K562 (cell line): ENCODE results near the gene CTIF.

Source experiments
- CBX5 ChIP-seq: IDR thresholded peaks from 2 replicates; pipeline ENCODE4 v1.6.1; 2014; ENCODE audit warnings: low read depth, borderline replicate concordance
- CHD1 ChIP-seq: fragments of 200-600 bp; sonication (generic); IDR thresholded peaks from one replicate; pipeline ENCODE4 v1.6.1; 2012; ENCODE audit warnings: mild to moderate bottlenecking, moderate library complexity, low read length, inconsistent platforms
- EGR1 ChIP-seq: fragments of 450-650 bp; conservative IDR thresholded peaks from 2 replicates; pipeline ENCODE4 v1.6.1; 2017; ENCODE audit warnings: mild to moderate bottlenecking
- HDAC6 ChIP-seq: IDR thresholded peaks from 2 replicates; pipeline ENCODE4 v1.6.1; 2012; ENCODE audit warnings: low read depth, mild to moderate bottlenecking, control low read depth, inconsistent platforms, low read length, moderate library complexity
- MED1 ChIP-seq: sonication (generic); formaldehyde crosslinking; IDR thresholded peaks from 2 replicates; pipeline ENCODE4 v1.8.1; 2023; ENCODE audit warnings: missing genetic modification reagents, borderline replicate concordance
- SNIP1 ChIP-seq: fragments of 450-650 bp; IDR thresholded peaks from 2 replicates; pipeline ENCODE4 v1.7.1; 2017; ENCODE audit warnings: low read depth, mild to moderate bottlenecking
- SRSF1 ChIP-seq: fragments of 200-400 bp; formaldehyde crosslinking; IDR thresholded peaks from 2 replicates; pipeline ENCODE4 v1.6.1; 2017; ENCODE audit warnings: mild to moderate bottlenecking, low read depth, low read length, moderate library complexity
- U2AF2 ChIP-seq: fragments of 200-400 bp; formaldehyde crosslinking; optimal IDR thresholded peaks from 2 replicates; pipeline ENCODE3; 2017; ENCODE audit warnings: low read depth, mild to moderate bottlenecking, low read length
- XRCC3 ChIP-seq: fragments of 450-650 bp; IDR thresholded peaks from 2 replicates; pipeline ENCODE4 v1.6.1; 2017; ENCODE audit warnings: mild to moderate bottlenecking, moderate library complexity
- ZNF124 ChIP-seq: sonication (generic); formaldehyde crosslinking; IDR thresholded peaks from 2 replicates; pipeline ENCODE4 v1.8.1; 2022; ENCODE audit warnings: missing genetic modification reagents
- TF ChIP-seq, protein P1 (sequence below), 3 experiments: IDR thresholded peaks in 2 of 3; conservative IDR thresholded peaks in 1 of 3; 2 replicates each; pipeline ENCODE4 v1.5.1; 2011 to 2012; ENCODE audit warnings: low read length in 3 of 3, mild to moderate bottlenecking in 3 of 3, control low read depth in 2 of 3, improper control_type of control experiment in 1 of 3, inconsistent platforms in 1 of 3, low read depth in 1 of 3, mixed read lengths in 1 of 3, moderate library complexity in 1 of 3; ENCODE audit not compliant: insufficient read depth in 2 of 3

- TF ChIP-seq CBX5 (no peak), MED1 (CRISPR knock-in tag) (no peak), U2AF2 (no peak), HDAC6 (no peak), XRCC3 (no peak), SRSF1 (no peak), SNIP1 (no peak), EGR1 (no peak), ZNF124 (CRISPR knock-in tag) (no peak), CHD1 (no peak)
- TF ChIP-seq, protein P1, sequence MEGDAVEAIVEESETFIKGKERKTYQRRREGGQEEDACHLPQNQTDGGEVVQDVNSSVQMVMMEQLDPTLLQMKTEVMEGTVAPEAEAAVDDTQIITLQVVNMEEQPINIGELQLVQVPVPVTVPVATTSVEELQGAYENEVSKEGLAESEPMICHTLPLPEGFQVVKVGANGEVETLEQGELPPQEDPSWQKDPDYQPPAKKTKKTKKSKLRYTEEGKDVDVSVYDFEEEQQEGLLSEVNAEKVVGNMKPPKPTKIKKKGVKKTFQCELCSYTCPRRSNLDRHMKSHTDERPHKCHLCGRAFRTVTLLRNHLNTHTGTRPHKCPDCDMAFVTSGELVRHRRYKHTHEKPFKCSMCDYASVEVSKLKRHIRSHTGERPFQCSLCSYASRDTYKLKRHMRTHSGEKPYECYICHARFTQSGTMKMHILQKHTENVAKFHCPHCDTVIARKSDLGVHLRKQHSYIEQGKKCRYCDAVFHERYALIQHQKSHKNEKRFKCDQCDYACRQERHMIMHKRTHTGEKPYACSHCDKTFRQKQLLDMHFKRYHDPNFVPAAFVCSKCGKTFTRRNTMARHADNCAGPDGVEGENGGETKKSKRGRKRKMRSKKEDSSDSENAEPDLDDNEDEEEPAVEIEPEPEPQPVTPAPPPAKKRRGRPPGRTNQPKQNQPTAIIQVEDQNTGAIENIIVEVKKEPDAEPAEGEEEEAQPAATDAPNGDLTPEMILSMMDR (IDR thresholded peaks at IDR 0.05 in 2 of 3, conservative IDR thresholded peaks at IDR 0.05 in 1 of 3; ENCODE audit: insufficient read depth in 2 of 3, low read depth in 1 of 3, low read length in 3 of 3): no peak
Observed at GRCh38 chr18:48638451-48638850, 99.6 kb downstream of the CTIF start.
